ENCODE data around the gene THYN1.
A peak's percentile ranks its signal among the peaks of the same experiment; 100 is the strongest.

The THYN1 gene

DNA sequence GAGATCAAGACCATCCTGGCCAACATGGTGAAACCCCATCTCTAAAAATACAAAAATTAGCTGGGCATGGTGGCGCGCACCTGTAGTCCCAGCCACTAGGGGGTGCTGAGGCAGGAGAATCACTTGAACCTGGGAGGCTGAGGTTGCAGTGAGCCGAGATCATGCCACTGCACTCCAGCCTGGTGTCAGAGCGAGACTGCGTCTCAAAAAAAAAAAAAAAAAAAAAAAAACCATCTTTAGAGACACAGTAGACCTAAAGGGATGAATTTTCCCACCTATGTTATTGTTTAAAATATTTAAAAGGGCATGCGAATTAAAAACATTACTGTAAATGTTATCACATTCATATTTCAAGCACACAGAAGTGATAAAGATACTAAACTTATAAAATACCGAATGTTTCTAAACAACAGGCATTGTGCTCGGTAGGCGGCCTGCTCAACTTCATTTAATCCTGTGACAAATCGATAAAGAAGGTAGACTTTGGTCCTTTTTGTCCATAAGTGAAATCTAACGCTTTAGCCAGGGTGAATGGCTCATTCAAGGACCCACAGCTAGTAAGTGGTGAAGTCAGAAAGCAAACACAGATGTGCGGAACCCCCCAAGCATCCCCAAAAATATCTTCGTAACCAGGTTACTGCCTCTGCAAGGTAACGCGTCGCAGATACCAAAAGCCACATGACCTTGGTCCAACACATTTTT is 45.5 kb downstream of the THYN1 start:
- DNase-seq, result peak in 1 of 2 donors; percentile 2

DNA sequence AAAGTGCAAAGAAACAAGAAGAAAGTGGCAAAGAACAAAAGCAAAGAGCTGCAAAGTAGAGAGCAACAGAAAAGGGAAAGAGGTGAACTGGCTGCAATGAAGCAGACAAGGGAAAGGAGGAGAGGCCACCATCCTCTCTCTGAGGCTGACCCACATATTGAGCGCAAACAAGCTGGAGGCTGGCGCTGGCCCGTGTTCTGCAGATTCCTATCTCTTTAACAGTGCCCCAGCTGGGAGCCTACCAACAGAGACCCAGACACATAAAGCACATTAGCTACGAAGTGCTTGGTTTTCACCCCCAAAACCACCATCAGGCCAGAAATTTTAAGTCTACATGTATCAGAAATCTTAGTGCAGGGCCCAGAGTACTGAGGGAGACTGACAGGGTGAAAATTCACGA is 47.0 kb downstream of the THYN1 start:
- no peak for DNase-seq

DNA sequence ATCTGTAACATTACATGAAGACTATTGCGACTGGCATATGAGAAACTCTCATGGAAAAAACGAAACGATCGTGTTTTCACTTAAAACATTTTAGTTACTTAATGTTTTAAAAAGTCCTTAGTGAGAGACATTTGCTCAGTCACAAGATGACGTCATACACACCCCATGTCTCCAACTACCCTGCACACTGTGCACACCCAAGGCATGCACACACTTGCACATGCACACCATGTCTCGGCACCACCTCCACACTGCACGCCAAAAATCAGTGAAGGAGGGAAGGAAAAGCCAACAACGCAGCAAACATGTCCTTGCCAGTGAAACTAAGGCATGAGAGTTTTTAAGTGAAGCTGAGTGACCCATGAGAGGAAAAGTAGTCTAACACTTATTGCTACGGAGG is 47.4 kb downstream of the THYN1 start:
- DNase-seq, result no peak

DNA sequence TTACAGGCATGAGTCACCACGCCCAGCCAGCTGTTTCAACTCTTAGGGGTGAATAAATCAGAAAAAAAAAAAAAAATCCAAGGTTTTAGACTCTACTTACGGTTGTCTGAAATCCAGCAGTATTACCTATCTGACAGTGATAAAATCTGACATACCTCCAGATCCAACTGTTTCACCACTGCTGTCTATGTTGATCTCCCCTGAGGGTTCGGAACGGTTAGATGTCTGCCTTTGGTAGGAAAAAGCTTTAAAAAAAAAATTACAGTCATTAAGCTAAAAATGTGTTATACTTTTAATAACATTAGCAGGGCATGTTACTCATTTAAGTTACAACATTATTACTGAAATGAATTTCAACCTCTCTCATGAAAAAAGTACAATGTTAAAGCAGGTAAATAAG is 50.5 kb downstream of the THYN1 start:
- DNase-seq, result no peak

DNA sequence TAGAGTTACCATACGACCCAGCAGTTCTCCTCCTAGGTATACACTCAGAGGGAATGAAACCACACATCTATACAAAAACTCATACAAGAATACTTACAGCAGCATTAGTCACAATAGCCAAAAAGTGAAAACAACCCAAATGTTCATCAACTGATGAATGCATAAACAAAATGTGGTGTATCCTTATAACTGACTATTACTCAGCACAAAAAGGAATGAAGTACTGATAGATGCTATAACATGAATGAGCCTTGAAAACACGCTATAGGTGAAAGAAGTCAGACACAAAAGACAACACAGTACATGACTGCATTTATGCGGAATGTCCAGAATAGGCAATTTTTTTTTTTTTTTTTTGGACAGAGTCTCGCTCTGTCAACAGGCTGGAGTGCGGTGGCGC is 52.5 kb downstream of the THYN1 start:
- DNase-seq, result no peak

DNA sequence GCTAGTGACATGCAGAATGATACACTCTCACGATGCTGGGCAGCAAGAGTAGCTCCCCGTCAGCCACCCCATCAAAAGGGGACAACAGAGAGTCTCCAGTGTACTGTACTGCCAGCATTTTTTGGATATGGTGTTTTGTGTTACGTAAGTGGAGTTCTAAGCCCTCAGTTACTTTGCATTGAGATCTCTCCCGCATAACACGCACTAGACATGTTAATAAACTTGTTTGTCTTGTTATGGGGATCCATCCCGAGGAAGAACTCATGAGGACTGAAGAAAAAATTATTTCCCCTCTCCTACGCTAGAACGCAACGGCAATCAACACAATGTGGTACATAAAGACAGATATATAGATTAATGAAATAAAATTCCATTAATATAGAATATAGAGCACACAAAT is 53.6 kb downstream of the THYN1 start:
- no peak for DNase-seq
